ENCODE measurements around the gene MMP24.

Gene MMP24

DNA sequence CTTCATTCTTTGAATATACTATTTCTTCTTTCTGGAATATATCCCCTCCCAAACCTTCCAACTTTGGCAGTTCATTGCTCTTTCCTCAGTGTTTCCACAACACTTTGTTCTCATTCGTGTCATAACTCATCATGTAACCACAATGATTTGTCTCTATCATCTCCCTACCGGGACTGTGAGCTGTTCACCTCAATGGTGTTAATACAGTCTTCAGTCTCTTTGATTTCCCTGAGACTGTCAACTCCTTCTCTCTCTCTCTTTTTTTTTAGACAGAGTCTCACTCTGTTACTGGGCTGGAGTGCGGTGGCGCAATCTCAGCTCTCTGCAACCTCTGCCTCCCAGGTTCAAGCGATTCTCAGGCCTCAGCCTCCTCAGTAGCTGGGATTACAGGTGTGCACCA, 2.5 kb upstream of the MMP24 start:
- TF ChIP-seq, protein P1, sequence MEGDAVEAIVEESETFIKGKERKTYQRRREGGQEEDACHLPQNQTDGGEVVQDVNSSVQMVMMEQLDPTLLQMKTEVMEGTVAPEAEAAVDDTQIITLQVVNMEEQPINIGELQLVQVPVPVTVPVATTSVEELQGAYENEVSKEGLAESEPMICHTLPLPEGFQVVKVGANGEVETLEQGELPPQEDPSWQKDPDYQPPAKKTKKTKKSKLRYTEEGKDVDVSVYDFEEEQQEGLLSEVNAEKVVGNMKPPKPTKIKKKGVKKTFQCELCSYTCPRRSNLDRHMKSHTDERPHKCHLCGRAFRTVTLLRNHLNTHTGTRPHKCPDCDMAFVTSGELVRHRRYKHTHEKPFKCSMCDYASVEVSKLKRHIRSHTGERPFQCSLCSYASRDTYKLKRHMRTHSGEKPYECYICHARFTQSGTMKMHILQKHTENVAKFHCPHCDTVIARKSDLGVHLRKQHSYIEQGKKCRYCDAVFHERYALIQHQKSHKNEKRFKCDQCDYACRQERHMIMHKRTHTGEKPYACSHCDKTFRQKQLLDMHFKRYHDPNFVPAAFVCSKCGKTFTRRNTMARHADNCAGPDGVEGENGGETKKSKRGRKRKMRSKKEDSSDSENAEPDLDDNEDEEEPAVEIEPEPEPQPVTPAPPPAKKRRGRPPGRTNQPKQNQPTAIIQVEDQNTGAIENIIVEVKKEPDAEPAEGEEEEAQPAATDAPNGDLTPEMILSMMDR (IDR thresholded peaks at IDR 0.05; ENCODE audit: control extremely low read depth, extremely low read depth, low read depth, missing control alignments), result no peak
- ChIA-PET POLR2A (no interaction called here), CTCF (interaction anchor here (1.1 to 1.5 kb wide), 2 partner anchors 15 to 104 kb away, joined by 3 read pairs; no protein-coding TSS in a partner anchor)
- no peak for DNase-seq (ENCODE audit: extremely low spot score)

DNA sequence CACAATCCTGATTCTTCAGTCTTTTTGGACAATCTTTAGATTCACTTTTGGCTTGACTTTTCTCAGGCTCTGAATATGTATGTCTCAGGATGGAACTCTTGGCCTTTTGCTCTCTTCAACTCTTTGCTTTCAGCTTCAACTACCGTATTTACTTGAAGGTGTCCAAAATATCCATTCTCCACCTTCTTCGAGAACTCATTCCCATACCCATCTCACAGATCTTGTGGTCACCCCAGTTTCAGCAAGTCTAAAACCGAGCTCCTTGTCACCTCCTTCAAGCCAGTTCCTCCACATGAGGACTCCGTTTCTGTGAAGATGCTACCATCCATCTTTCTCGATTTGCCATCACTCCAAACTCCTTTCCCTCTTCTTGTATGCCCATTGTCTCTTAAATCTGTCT, 2.0 kb upstream of the MMP24 start:
- TF ChIP-seq, protein P1 (IDR thresholded peaks at IDR 0.05; ENCODE audit: control extremely low read depth, extremely low read depth, low read depth, missing control alignments), result no peak
- no peak for DNase-seq (ENCODE audit: extremely low spot score)
- ChIA-PET CTCF (interaction anchor here (1.1 to 1.5 kb wide), 2 partner anchors 15 to 105 kb away, joined by 3 read pairs; no protein-coding TSS in a partner anchor), POLR2A (no interaction called here)

DNA sequence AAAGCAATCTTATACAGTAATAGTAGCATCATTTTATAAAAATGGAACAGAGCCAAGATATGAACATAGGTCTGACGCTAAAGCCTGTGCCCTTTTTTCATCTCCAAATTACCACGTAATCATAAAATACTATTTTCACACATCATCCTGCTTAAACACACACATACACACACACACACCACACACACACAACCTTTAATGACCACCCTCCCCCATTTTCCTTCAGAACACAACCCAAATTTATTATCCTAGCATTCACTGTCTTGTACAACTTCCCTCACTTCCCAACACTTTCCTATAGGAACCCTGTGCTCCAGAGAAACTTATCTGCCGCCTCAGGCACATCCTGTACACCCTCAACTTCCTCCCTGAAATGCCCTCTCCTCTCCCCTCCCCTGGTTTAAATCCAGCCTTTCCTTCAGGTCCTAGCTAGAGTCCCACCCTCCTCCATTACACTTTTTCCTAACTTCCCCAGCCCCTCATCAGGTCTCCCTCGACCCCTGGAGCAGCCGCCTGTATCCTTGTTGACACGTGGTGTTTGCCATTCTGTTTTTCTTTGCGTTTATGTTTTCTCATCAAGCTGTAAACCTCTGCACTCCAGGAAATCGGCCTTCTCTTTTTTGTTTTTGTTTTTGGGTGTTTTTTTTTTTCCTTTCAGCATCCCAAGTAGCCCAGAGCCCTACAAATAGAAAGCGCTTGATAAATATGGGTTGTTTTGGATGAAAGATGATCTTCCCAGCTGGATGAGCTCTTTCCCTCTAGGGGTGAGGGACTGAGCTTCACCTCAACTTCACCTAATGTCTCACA, 968 bp upstream of the MMP24 start:
- ChIA-PET POLR2A (no interaction called here), CTCF (no interaction called here)
- DNase-seq (ENCODE audit: extremely low spot score), result no peak
- TF ChIP-seq, protein P1 (IDR thresholded peaks at IDR 0.05; ENCODE audit: control extremely low read depth, extremely low read depth, low read depth, missing control alignments), result no peak

DNA sequence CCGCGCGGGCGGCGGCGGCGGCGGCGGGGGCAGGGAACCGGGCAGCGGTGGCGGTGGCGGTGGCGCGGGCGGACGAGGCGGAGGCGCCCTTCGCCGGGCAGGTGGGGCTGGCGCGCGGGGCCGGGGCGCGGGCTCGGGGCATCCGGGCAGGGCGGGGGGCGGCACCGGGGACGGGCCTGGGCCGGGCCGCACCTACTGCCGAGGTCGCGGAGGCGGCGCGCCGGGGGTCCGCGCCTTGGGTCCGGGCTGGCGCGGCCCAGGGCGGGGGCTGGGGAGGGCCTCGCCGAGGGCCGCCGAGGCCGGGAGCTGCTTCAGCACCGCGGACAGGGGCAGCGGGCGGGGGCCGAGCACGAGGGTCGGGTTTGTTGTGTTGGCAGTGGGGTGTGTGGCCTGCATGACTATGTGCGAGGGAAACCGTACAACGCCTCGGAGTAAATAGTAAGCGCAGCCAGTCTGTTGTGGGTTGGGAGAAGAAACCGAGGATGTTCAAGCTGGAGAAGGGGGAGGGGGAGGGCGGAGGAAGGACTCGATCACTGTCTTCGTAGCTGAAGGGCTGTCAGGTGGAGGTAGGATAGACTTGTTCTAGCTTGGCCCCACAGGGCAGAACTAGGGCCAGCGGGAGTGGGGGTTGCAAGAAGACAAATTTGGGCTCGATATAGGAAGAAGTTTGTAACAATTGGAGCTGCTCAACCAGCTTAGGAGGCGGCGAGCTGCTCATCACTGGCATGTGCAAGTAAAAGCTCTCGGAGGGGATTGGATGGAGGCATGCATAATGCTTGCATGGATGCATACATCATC, 593 bp downstream of the MMP24 start:
- peak; percentile 41 for DNase-seq (ENCODE audit: extremely low spot score)
- ChIA-PET POLR2A (no interaction called here), CTCF (interaction anchor here (1.8 kb wide), 1 partner anchor 131 kb away, joined by 6 read pairs; no protein-coding TSS in a partner anchor)
- TF ChIP-seq, protein P1 (IDR thresholded peaks at IDR 0.05; ENCODE audit: control extremely low read depth, extremely low read depth, low read depth, missing control alignments), result no peak

DNA sequence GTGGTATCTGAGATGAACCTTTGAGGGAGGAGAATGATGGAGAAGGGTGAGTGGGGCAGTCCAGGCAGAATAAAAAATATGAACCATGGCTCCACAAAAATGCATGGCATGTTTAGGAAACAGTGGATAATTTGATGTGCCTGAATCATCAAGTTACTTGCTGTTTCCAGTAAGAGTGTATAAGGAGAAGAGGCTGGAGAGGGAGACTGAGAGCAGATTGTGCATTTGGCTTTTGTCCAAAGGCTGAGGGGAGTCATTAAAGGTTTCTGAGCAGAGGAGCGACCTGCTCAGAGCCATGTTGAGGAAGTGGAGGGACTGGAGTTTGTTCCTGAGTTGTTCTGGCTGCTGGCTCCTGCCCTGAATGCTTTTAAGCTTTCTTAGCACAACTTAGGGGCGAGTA, 6.1 kb downstream of the MMP24 start:
- CTCF ChIA-PET, result no interaction called here
- DNase-seq (ENCODE audit: extremely low spot score), result no peak
- TF ChIP-seq, protein P1 (IDR thresholded peaks at IDR 0.05; ENCODE audit: control extremely low read depth, extremely low read depth, low read depth, missing control alignments), result no peak
- POLR2A ChIA-PET, result no interaction called here

DNA sequence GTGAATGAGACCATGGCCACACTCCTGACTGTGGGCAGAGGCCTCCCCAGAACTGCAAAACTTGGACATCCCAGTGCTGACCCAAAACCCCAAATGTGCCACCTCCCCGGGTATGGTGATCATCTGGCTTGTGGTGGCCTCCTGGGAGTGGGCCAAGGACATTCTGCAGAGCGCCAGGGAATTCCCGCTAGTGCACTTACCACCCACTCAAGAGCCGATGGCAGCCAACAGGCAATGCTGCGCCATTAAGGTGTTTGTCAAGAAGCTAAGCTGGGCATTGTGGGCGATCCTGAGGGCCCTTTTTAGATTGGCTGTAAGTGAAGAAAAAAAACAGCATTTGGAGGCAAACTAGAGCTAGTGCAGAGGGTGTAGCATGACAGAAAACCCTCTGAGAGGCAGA, 9.4 kb downstream of the MMP24 start:
- TF ChIP-seq, protein P1 (IDR thresholded peaks at IDR 0.05; ENCODE audit: control extremely low read depth, extremely low read depth, low read depth, missing control alignments), result no peak
- no peak for DNase-seq (ENCODE audit: extremely low spot score)
- POLR2A ChIA-PET, result no interaction called here
- CTCF ChIA-PET, result interaction anchor here (0.7 kb wide), 1 partner anchor 16 kb away, joined by 3 read pairs; no protein-coding TSS in a partner anchor

All from GM10248 (cell line).